ENCODE results near the gene SFT2D1.

DNA sequence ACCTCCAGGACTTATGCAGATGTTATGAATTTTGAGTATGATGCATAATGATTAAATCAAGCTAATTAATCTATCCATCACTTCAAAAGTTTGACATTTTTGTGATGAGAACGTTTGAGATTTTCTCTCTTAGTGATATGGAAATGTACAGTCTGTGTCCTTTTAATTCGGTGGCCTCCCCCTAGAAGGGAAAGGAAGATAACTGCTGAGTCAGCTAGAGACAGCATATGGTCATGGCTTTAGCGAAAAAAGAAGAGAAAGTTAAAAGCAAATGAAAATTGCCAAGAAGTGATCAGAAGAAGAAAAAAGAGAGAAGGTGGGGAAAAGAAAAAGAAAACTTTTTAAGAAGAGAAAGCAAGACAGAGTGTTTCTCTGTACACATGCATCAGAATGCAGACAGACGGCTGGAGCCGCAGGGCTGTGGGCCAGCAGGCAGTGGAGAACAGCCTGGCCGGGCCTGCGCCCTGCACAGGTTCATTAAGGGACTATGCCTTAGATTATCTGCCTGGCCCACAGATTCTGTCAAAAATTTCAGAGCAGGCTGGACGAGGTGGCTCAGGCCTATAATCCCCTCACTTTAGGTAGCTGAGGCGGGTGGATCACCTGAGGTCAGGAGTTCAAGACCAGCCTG is 41.9 kb downstream of the SFT2D1 start:
- TF ChIP-seq, protein P1, sequence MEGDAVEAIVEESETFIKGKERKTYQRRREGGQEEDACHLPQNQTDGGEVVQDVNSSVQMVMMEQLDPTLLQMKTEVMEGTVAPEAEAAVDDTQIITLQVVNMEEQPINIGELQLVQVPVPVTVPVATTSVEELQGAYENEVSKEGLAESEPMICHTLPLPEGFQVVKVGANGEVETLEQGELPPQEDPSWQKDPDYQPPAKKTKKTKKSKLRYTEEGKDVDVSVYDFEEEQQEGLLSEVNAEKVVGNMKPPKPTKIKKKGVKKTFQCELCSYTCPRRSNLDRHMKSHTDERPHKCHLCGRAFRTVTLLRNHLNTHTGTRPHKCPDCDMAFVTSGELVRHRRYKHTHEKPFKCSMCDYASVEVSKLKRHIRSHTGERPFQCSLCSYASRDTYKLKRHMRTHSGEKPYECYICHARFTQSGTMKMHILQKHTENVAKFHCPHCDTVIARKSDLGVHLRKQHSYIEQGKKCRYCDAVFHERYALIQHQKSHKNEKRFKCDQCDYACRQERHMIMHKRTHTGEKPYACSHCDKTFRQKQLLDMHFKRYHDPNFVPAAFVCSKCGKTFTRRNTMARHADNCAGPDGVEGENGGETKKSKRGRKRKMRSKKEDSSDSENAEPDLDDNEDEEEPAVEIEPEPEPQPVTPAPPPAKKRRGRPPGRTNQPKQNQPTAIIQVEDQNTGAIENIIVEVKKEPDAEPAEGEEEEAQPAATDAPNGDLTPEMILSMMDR (IDR thresholded peaks at IDR 0.05) = no peak
- no peak for TF ChIP-seq POLR2A (IDR thresholded peaks at IDR 0.05)

Data from body of pancreas (tissue), 4 donors.